ENCODE results near the gene RBM4B. TPM values are rescaled to one million over a fixed set of nuclear protein-coding genes. Genes with fewer than 3 reads are reported as not detected.

RBM4B gene
- total RNA-seq, 2 donors from 2014 or later: 9.0 to 9.7 TPM

- Histone ChIP-seq H3K4me3 (no peak overlapping the region), H3K4me1 (peaks cover 0 to 9% of the 10 kb centered on the region in 2 donors), H3K27ac (no peak overlapping the region), H3K27me3 (peaks cover 0 to 3% of the 10 kb centered on the region in 2 donors), H3K36me3 (no peaks in the 10 kb centered on the region), H3K9me3 (no peaks in the 10 kb centered on the region)
- no peak for TF ChIP-seq CTCF (IDR thresholded peaks at IDR 0.05)
- DNase-seq (ENCODE audit: low spot score): no peak
Measured at GRCh38 chr11:66722745-66723651, 45.3 kb upstream of the RBM4B start.

- peaks cover 0 to 3% of the 10 kb centered on the region in 2 donors for H3K4me1 ChIP-seq
- H3K9me3 ChIP-seq: no peaks in the 10 kb centered on the region
- no peak overlapping the region for H3K27ac ChIP-seq
- no peaks in the 10 kb centered on the region for H3K36me3 ChIP-seq
- peaks cover 0 to 3% of the 10 kb centered on the region in 2 donors for H3K27me3 ChIP-seq
- no peak for DNase-seq (ENCODE audit: low spot score)
- TF ChIP-seq CTCF (IDR thresholded peaks at IDR 0.05): no peak
- H3K4me3 ChIP-seq: no peak overlapping the region
Measured at GRCh38 chr11:66721939-66722338, 44.3 kb upstream of the RBM4B start.

- H3K4me3 ChIP-seq: no peak overlapping the region
- peaks cover 0 to 3% of the 10 kb centered on the region in 2 donors for H3K27me3 ChIP-seq
- no peak for DNase-seq (ENCODE audit: low spot score)
Measured at GRCh38 chr11:66720899-66721470, 43.3 kb upstream of the RBM4B start.

GRCh38 chr11:66720223-66720898, 42.7 kb upstream of the RBM4B start:
- peaks cover 0 to 3% of the 10 kb centered on the region in 2 donors for H3K27me3 ChIP-seq
- DNase-seq (ENCODE audit: low spot score): no peak
- TF ChIP-seq CTCF (IDR thresholded peaks at IDR 0.05): no peak
- no peaks in the 10 kb centered on the region for H3K36me3 ChIP-seq
- no peaks in the 10 kb centered on the region for H3K4me1 ChIP-seq
- H3K27ac ChIP-seq: no peak overlapping the region
- no peak overlapping the region for H3K4me3 ChIP-seq
- no peaks in the 10 kb centered on the region for H3K9me3 ChIP-seq

More at GRCh38 chr11:66720899-66721470, 43.3 kb upstream of the RBM4B start:
- Histone ChIP-seq H3K27ac (no peak overlapping the region), H3K9me3 (no peaks in the 10 kb centered on the region), H3K4me1 (no peaks in the 10 kb centered on the region), H3K36me3 (no peaks in the 10 kb centered on the region)
- no peak for TF ChIP-seq CTCF (IDR thresholded peaks at IDR 0.05)

GRCh38 chr11:66719111-66719872, 41.6 kb upstream of the RBM4B start:
- no peaks in the 10 kb centered on the region for H3K4me1 ChIP-seq
- H3K27ac ChIP-seq: no peak overlapping the region
- DNase-seq (ENCODE audit: low spot score): no peak
- no peaks in the 10 kb centered on the region for H3K27me3 ChIP-seq
- TF ChIP-seq CTCF (IDR thresholded peaks at IDR 0.05): no peak
- no peak overlapping the region for H3K4me3 ChIP-seq
- no peaks in the 10 kb centered on the region for H3K9me3 ChIP-seq
- H3K36me3 ChIP-seq: no peaks in the 10 kb centered on the region

All from right atrium auricular region (tissue), 2 donors.